SK-N-MC (cell line): ENCODE results near the gene LSM4.

Source experiments
- EZH2 ChIP-seq: fragments of 200-600 bp; sonication (generic); IDR thresholded peaks from one replicate; pipeline ENCODE4 v1.6.1; 2017; ENCODE audit warnings: antibody characterized with exemption
- FOXP2 ChIP-seq: optimal IDR thresholded peaks from 2 replicates; pipeline ENCODE3; 2011; ENCODE audit warnings: mild to moderate bottlenecking, moderate library complexity; ENCODE audit not compliant: insufficient read depth; ENCODE audit errors: extremely low read length, control extremely low read depth
- POLR2AphosphoS5 ChIP-seq: IDR thresholded peaks from 2 replicates; pipeline ENCODE4 v1.6.1; 2012; ENCODE audit warnings: mild to moderate bottlenecking, low read depth, low read length, borderline replicate concordance

GRCh38 chr19:18262917-18263316 is 60.0 kb downstream of the LSM4 start:
- TF ChIP-seq EZH2 (no peak), POLR2AphosphoS5 (no peak), FOXP2 (no peak)
